A549 (cell line): ENCODE measurements around the gene TRPV3. TPM values are rescaled to one million over a fixed set of nuclear protein-coding genes. Genes with fewer than 3 reads are reported as not detected.

Experiments used
- ATAC-seq, 2 experiments: fragments of 200-7000 bp in 1 of 2; fragments of >200 bp in 1 of 2; cut with Nextera tagmentation in 1 of 2; cut with Tn5 transposase in 1 of 2; 3 replicates each; pipeline versions ENCODE4 v1.8.0 to v1.9.1; 2018 to 2020; ENCODE audit warnings: mild to moderate bottlenecking in 1 of 2, moderate library complexity in 1 of 2
- CTCF ChIA-PET: fragments of 300-600 bp; sonication (Branson Sonifier 250); formaldehyde crosslinking; extraction: SDS; loops from one replicate; lab custom pipeline; 2021; ENCODE audit warnings: antibody characterized with exemption, inconsistent platforms; lab: Yijun Ruan, JAX
- POLR2A ChIA-PET: fragments of 350-600 bp; formaldehyde crosslinking; extraction: SDS; loops from one replicate; lab custom pipeline; 2021; ENCODE audit warnings: antibody characterized with exemption, inconsistent platforms; lab: Yijun Ruan, JAX
- DNase-seq, 2 experiments: peaks; one replicate each; pipeline versions ENCODE4 v3.0.0 to v3.0.0-alpha.2; 2011 to 2016; ENCODE audit warnings: low read depth in 1 of 2, low spot score in 1 of 2
- FAIRE-seq: peaks from 2 replicates; lab custom pipeline; 2011; peaks lifted over from hg19 to GRCh38; lab: Jason Lieb, UNC
- H3K27ac ChIP-seq, 2 experiments: fragments of >200 bp; sonication (Bioruptor Twin); formaldehyde crosslinking; 3 replicates each; pipeline ENCODE4 v1.5.1; 2016 to 2017
- H3K4me1 ChIP-seq: fragments of >200 bp; sonication (Bioruptor Twin); formaldehyde crosslinking; 3 replicates; pipeline ENCODE4 v1.6.1; 2016
- H3K4me2 ChIP-seq: fragments of >200 bp; sonication (Bioruptor Twin); formaldehyde crosslinking; 3 replicates; pipeline ENCODE4 v1.6.1; 2016
- H3K4me3 ChIP-seq: fragments of >200 bp; sonication (Bioruptor Twin); formaldehyde crosslinking; 3 replicates; pipeline ENCODE4 v1.5.1; 2016
- H3K9me3 ChIP-seq: fragments of >200 bp; sonication (Bioruptor Twin); formaldehyde crosslinking; 3 replicates; pipeline ENCODE4 v1.6.1; 2016
- ATOH8 ChIP-seq: fragments of 250-450 bp; sonication (Bioruptor Pico); IDR thresholded peaks from 2 replicates; pipeline ENCODE4 v1.5.0; 2020; ENCODE audit warnings: low read depth, mild to moderate bottlenecking, moderate library complexity
- BCL3 ChIP-seq: fragments of >200 bp; sonication (Bioruptor Twin); formaldehyde crosslinking; IDR thresholded peaks from 3 replicates; pipeline ENCODE4 v1.6.1; 2016
- BHLHE40 ChIP-seq: IDR thresholded peaks from 2 replicates; pipeline ENCODE4 v1.6.1; 2012; ENCODE audit warnings: low read depth, low read length, inconsistent platforms
- CHD2 ChIP-seq: fragments of 150-350 bp; IDR thresholded peaks from 2 replicates; pipeline ENCODE4 v1.6.1; 2014; ENCODE audit warnings: low read length; ENCODE audit not compliant: partially characterized antibody
- CHD4 ChIP-seq: fragments of 200-600 bp; sonication (generic); IDR thresholded peaks from 2 replicates; pipeline ENCODE4 v1.6.1; 2016; ENCODE audit warnings: antibody characterized with exemption, mild to moderate bottlenecking, borderline replicate concordance
- E2F6 ChIP-seq: IDR thresholded peaks from 2 replicates; pipeline ENCODE4 v1.6.1; 2012; ENCODE audit warnings: low read depth, borderline replicate concordance
- EHMT2 ChIP-seq: fragments of 200-600 bp; sonication (generic); IDR thresholded peaks from 2 replicates; pipeline ENCODE4 v1.6.1; 2016; ENCODE audit warnings: antibody characterized with exemption, low read depth, mild to moderate bottlenecking, moderate library complexity
- ELK1 ChIP-seq: fragments of 150-350 bp; IDR thresholded peaks from 2 replicates; pipeline ENCODE4 v1.6.1; 2014; ENCODE audit warnings: low read depth, mild to moderate bottlenecking, low read length
- EP300 ChIP-seq, 2 experiments: fragments of >200 bp; sonication (Bioruptor Twin); formaldehyde crosslinking; IDR thresholded peaks; 2 replicates in 1 of 2; 3 replicates in 1 of 2; pipeline ENCODE4 v1.6.1; 2016 to 2017
- ESRRA ChIP-seq: fragments of 150-350 bp; IDR thresholded peaks from 2 replicates; pipeline ENCODE4 v1.6.1; 2014; ENCODE audit warnings: mild to moderate bottlenecking, low read length, borderline replicate concordance
- FOXS1 ChIP-seq: fragments of 250-450 bp; sonication (Bioruptor Pico); IDR thresholded peaks from 2 replicates; pipeline ENCODE4 v1.5.0; 2020; ENCODE audit warnings: mild to moderate bottlenecking, moderate library complexity
- GATA3 ChIP-seq: IDR thresholded peaks from 2 replicates; pipeline ENCODE4 v1.6.1; 2012; ENCODE audit warnings: borderline replicate concordance
- HDAC2 ChIP-seq: fragments of 200-600 bp; sonication (generic); IDR thresholded peaks from 2 replicates; pipeline ENCODE4 v1.6.1; 2016
- HES2 ChIP-seq: fragments of >200 bp; sonication (Bioruptor Twin); formaldehyde crosslinking; IDR thresholded peaks from 2 replicates; pipeline ENCODE4 v1.6.1; 2016
- HOXA7 ChIP-seq: fragments of 250-450 bp; sonication (Bioruptor Pico); IDR thresholded peaks from 2 replicates; pipeline ENCODE4 v1.5.0; 2020; ENCODE audit warnings: mild to moderate bottlenecking, moderate library complexity
- JUN ChIP-seq, 2 experiments: fragments of >200 bp; sonication (Bioruptor Twin); formaldehyde crosslinking; IDR thresholded peaks; 2 replicates in 1 of 2; 3 replicates in 1 of 2; pipeline ENCODE4 v1.6.1; 2016 to 2017
- JUNB ChIP-seq: fragments of >200 bp; sonication (Bioruptor Twin); formaldehyde crosslinking; IDR thresholded peaks from 2 replicates; pipeline ENCODE4 v1.6.1; 2016
- KDM5A ChIP-seq: fragments of 200-600 bp; sonication (generic); IDR thresholded peaks from 2 replicates; pipeline ENCODE4 v1.6.1; 2016; ENCODE audit warnings: antibody characterized with exemption, mild to moderate bottlenecking
- MYC ChIP-seq: IDR thresholded peaks from 2 replicates; pipeline ENCODE4 v1.6.1; 2012; ENCODE audit warnings: mild to moderate bottlenecking, inconsistent platforms, low read length, improper control_type of control experiment, borderline replicate concordance
- NFE2L2 ChIP-seq: fragments of 150-350 bp; conservative IDR thresholded peaks from 2 replicates; pipeline ENCODE4 v1.6.1; 2014; ENCODE audit warnings: low read length
- NPAS2 ChIP-seq: fragments of 250-450 bp; sonication (Bioruptor Pico); IDR thresholded peaks from 2 replicates; pipeline ENCODE4 v1.8.0; 2022; ENCODE audit warnings: mild to moderate bottlenecking, moderate library complexity, borderline replicate concordance
- PBX3 ChIP-seq: IDR thresholded peaks from 2 replicates; pipeline ENCODE4 v1.6.1; 2012
- POLR2AphosphoS2 ChIP-seq: conservative IDR thresholded peaks from 2 replicates; pipeline ENCODE4 v1.6.1; 2012; ENCODE audit warnings: low read length, improper control_type of control experiment, inconsistent platforms
- RARB ChIP-seq: fragments of 250-450 bp; sonication (Bioruptor Pico); IDR thresholded peaks from 2 replicates; pipeline ENCODE4 v1.8.0; 2021; ENCODE audit warnings: mild to moderate bottlenecking, moderate library complexity
- RCOR1 ChIP-seq: fragments of 150-350 bp; IDR thresholded peaks from 2 replicates; pipeline ENCODE4 v1.6.1; 2014; ENCODE audit warnings: antibody characterized with exemption, low read length, low read depth
- REST ChIP-seq: fragments of 200-600 bp; sonication (generic); IDR thresholded peaks from 2 replicates; pipeline ENCODE4 v1.6.1; 2016; ENCODE audit warnings: antibody characterized with exemption, mild to moderate bottlenecking, moderate library complexity
- TFCP2L1 ChIP-seq: fragments of 250-450 bp; sonication (Bioruptor Pico); IDR thresholded peaks from 2 replicates; pipeline ENCODE4 v1.5.0; 2021; ENCODE audit warnings: mild to moderate bottlenecking
- ZFP36 ChIP-seq: fragments of 450-650 bp; IDR thresholded peaks from 2 replicates; pipeline ENCODE4 v1.6.1; 2014; ENCODE audit warnings: borderline replicate concordance; ENCODE audit not compliant: partially characterized antibody
- ZNF302 ChIP-seq: fragments of 250-450 bp; sonication (Bioruptor Pico); IDR thresholded peaks from 2 replicates; pipeline ENCODE4 v1.9.0; 2021; ENCODE audit warnings: inconsistent platforms, mild to moderate bottlenecking, moderate library complexity
- WGBS: methylation state at CpG from one replicate; pipeline ENCODE4 v1.1.6; 2017; ENCODE audit errors: missing lambda C conversion rate; 5-methylcytosine and 5-hydroxymethylcytosine counted together
- polyA plus RNA-seq, 4 experiments: library from polyadenylated mRNA; depleted of rRNA in 3 of 4; stranded (reverse); fragments of >200 nt; fragmentation: RNase III in 1 of 4; extraction: RNeasy Plus Mini Kit Qiagen cat#74134 plus additional on column Dnase treatment in 1 of 4; gene quantifications; 2 replicates in 3 of 4; 3 replicates in 1 of 4; pipeline ENCODE4 v1.2.3, GENCODE V29; 2011 to 2017

The TRPV3 gene
- polyA plus RNA-seq, 2 of the 4 experiments (the other 2 are of a cell fraction): 0.46 to 1.2 TPM

GRCh38 chr17:3472137-3472536 lies 85.5 kb downstream of the TRPV3 start:
- no peak overlapping the region for H3K4me3 ChIP-seq
- FAIRE-seq (no peak), ATAC-seq (no peak), DNase-seq (no peak)
- H3K9me3 ChIP-seq: no peaks in the 10 kb centered on the region
- TF ChIP-seq ZNF302 (CRISPR knock-in tag) (no peak), ATOH8 (CRISPR knock-in tag) (no peak), NFE2L2 (no peak), JUNB (no peak), KDM5A (no peak), EP300 (IDR thresholded peaks at IDR 0.05) (no peak), POLR2AphosphoS2 (no peak), MYC (no peak), EHMT2 (no peak), REST (no peak), HDAC2 (no peak), ESRRA (no peak), BHLHE40 (no peak), FOXS1 (no peak)
- no peak overlapping the region for H3K27ac ChIP-seq
- peaks cover 25% of the 10 kb centered on the region; the same call in 2 of the 3 replicates for H3K4me1 ChIP-seq
- POLR2A ChIA-PET: no interaction called here
- CTCF ChIA-PET: interaction anchor here (0.9 kb wide), 1 partner anchor 15 kb away, joined by 3 read pairs; no protein-coding TSS in a partner anchor
- WGBS: 87% methylated on average over 21 of the region's 21 CpGs
- no peak overlapping the region for H3K4me2 ChIP-seq

GRCh38 chr17:3471599-3471998 lies 86.0 kb downstream of the TRPV3 start, which contains the start of gene SPATA22:
TSS of gene SPATA22 (minus strand) at chr17:3471819. CDS start at chr17:3469325, 2,494 bp downstream.
- POLR2A ChIA-PET: no interaction called here
- H3K27ac ChIP-seq: no peak within 1 kb of the TSS
- H3K4me2 ChIP-seq: no peak within 1 kb of the TSS
- H3K4me3 ChIP-seq: no peak within 1 kb of the TSS
- TF ChIP-seq HOXA7 (CRISPR knock-in tag) (no peak), ELK1 (no peak), RARB (no peak), HES2 (no peak), E2F6 (no peak), NPAS2 (no peak), MYC (no peak), BCL3 (no peak), CHD4 (no peak), CHD2 (no peak), POLR2AphosphoS2 (no peak), GATA3 (no peak), TFCP2L1 (no peak), JUN (IDR thresholded peaks at IDR 0.05) (no peak), RCOR1 (no peak), PBX3 (no peak), ZFP36 (no peak)
- TF ChIP-seq, all 56 proteins: peak for 0
- no peak for DNase-seq
- CTCF ChIA-PET: no interaction called here
- peaks cover 25% of the 10 kb centered on the region; the same call in 2 of the 3 replicates for H3K4me1 ChIP-seq
- no peaks in the 10 kb centered on the region for H3K9me3 ChIP-seq
- ATAC-seq: no peak
- 94% methylated on average over 38 of the region's 38 CpGs for WGBS
- no peak for FAIRE-seq
